AG10803 (cell line): ENCODE results near the gene TMCO4.
"Not testable (repeated sequence)": the region's sequence is repeated elsewhere in the genome, so short reads cannot be mapped to it uniquely, and the experiment has no call there.

Experiments used
- DNase-seq: peaks from one replicate; pipeline ENCODE4 v3.0.0; 2010; ENCODE audit warnings: low read depth
- H3K4me3 ChIP-seq: 2 replicates; pipeline ENCODE4 v1.5.1; 2011; ENCODE audit warnings: mild to moderate bottlenecking, low read length, control low read depth
- TF ChIP-seq, protein P1 (sequence below): conservative IDR thresholded peaks from 2 replicates; pipeline ENCODE4 v1.5.1; 2011; ENCODE audit warnings: mild to moderate bottlenecking, low read length, control low read depth, inconsistent platforms

The TMCO4 gene

GRCh38 chr1:19640363-19641316 lies 159.1 kb downstream of the TMCO4 start:
- DNase-seq: no peak
- H3K4me3 ChIP-seq: no peak overlapping the region
- TF ChIP-seq, protein P1, sequence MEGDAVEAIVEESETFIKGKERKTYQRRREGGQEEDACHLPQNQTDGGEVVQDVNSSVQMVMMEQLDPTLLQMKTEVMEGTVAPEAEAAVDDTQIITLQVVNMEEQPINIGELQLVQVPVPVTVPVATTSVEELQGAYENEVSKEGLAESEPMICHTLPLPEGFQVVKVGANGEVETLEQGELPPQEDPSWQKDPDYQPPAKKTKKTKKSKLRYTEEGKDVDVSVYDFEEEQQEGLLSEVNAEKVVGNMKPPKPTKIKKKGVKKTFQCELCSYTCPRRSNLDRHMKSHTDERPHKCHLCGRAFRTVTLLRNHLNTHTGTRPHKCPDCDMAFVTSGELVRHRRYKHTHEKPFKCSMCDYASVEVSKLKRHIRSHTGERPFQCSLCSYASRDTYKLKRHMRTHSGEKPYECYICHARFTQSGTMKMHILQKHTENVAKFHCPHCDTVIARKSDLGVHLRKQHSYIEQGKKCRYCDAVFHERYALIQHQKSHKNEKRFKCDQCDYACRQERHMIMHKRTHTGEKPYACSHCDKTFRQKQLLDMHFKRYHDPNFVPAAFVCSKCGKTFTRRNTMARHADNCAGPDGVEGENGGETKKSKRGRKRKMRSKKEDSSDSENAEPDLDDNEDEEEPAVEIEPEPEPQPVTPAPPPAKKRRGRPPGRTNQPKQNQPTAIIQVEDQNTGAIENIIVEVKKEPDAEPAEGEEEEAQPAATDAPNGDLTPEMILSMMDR: no peak

DNA sequence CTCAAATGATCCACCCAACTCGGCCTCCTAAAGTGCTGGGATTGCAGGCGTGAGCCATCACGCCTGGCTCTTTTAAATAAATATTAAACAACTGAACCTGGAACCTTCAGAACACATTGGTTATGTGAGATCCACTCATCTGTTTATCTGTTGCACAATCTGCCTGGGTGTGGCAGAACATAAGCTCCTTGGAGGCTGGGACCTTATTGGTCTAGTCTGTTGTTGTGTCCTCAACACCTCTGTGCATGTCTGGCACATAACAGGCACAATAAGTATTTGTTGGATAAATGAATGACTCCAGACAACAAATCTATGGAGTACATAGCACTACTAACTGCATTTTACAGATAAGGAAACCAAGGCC lies 159.7 kb downstream of the TMCO4 start:
- TF ChIP-seq, protein P1: no peak
- no peak overlapping the region for H3K4me3 ChIP-seq
- peak; percentile 44 for DNase-seq

- not testable (repeated sequence) for H3K4me3 ChIP-seq, DNase-seq
Measured at GRCh38 chr1:19639228-19639627, 160.5 kb downstream of the TMCO4 start.

GRCh38 chr1:19637606-19638005 lies 162.1 kb downstream of the TMCO4 start:
- no peak for DNase-seq
- no peak overlapping the region for H3K4me3 ChIP-seq
- TF ChIP-seq, protein P1: no peak

DNA sequence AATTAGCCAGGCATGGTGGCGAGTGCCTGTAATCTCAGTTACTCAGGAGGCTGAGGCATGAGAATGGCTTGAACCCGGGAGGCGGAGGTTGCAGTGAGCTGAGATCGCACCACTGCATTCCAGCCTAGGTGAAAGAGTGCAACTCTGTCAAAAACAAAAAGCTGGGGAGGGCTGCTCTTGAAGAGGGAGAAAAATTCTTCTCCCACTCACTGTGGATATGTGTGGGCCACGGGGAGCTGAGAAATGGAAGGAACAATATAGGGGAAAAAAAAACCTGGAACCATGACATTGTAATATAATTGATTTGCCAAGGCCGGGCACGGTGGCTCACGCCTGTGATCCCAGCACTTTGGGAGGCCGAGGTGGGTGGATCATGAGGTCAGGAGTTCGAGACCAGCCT lies 163.0 kb downstream of the TMCO4 start:
- H3K4me3 ChIP-seq, DNase-seq: not testable (repeated sequence)

- no peak overlapping the region for H3K4me3 ChIP-seq
- TF ChIP-seq, protein P1: no peak
- no peak for DNase-seq
Measured at GRCh38 chr1:19636065-19636464, 163.7 kb downstream of the TMCO4 start.

DNA sequence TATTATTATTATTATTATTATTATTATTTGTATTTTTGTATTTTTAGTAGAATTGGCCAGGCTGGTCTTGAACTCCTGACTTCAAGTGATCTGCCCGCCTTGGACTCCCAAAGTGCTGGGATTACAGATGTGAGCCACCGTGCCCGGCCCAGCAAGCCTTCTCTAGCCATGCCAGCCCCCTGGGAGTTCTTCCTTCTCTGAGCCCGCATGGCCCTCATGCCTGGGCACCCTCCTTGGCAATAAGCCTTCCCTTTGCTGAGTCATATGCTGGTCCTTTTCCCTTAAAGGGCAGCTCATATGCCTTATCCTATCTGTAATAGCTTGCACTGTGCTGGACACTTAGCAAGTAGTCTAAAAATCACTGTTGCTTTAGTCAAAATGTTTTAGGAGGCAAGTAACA lies 164.1 kb downstream of the TMCO4 start:
- no peak overlapping the region for H3K4me3 ChIP-seq
- TF ChIP-seq, protein P1: no peak
- DNase-seq: no peak

- not testable (repeated sequence) for DNase-seq, H3K4me3 ChIP-seq
Measured at GRCh38 chr1:19635064-19635463, 164.7 kb downstream of the TMCO4 start.
